ENCODE measurements around the gene SDK2. TPM values are rescaled to one million over a fixed set of nuclear protein-coding genes. Genes with fewer than 3 reads are reported as not detected.

The SDK2 gene
- polyA plus RNA-seq, 1 of the 3 experiments (the other 2 are of a cell fraction) = 0.02 TPM

GRCh38 chr17:73612031-73612472 lies 32.2 kb downstream of the SDK2 start:
- DNase-seq = no peak
- ChIA-PET CTCF (no interaction called here), POLR2A (no interaction called here)
- no peaks in the 10 kb centered on the region for H4K20me1 ChIP-seq (ENCODE audit: insufficient read depth)
- H3K27me3 ChIP-seq (ENCODE audit: insufficient read depth) = no peaks in the 10 kb centered on the region
- no peak for TF ChIP-seq TAF1 (IDR thresholded peaks at IDR 0.05; ENCODE audit: borderline replicate concordance, low read depth, low read length)
- no peak for TF ChIP-seq SMC3 (IDR thresholded peaks at IDR 0.05; ENCODE audit: low read depth, low read length)
- no peak overlapping the region for H3K9ac ChIP-seq
- no peak overlapping the region for H3K4me2 ChIP-seq
- no peaks in the 10 kb centered on the region for H3K9me3 ChIP-seq
- H3K4me1 ChIP-seq (ENCODE audit: control insufficient read depth in 1 of 2, insufficient read depth in 2 of 2, low read depth in 1 of 2, low read length in 1 of 2) = peaks cover 0 to 12% of the 10 kb centered on the region in 2 experiments; a peak in 2 of 4 replicates
- no peaks in the 10 kb centered on the region for H3K36me3 ChIP-seq (replicated peaks in 1 of 2; ENCODE audit: control insufficient read depth in 1 of 2, insufficient read depth in 2 of 2, low read length in 1 of 2)
- 60% methylated on average over 12 of the region's 14 CpGs for WGBS (ENCODE audit: low lambda C conversion rate)
- H3F3A ChIP-seq (replicated peaks; ENCODE audit: insufficient read depth) = no peaks in the 10 kb centered on the region
- no peak overlapping the region for H2AFZ ChIP-seq (ENCODE audit: low read depth)
- H3K79me2 ChIP-seq (ENCODE audit: insufficient read depth) = no peaks in the 10 kb centered on the region
- H3K9me2 ChIP-seq = no peaks in the 10 kb centered on the region
- H3K27ac ChIP-seq (ENCODE audit: low read depth in 2 of 2, low read length in 1 of 2) = no peak overlapping the region
- H3K4me3 ChIP-seq (ENCODE audit: low read depth in 2 of 2, low read length in 1 of 2) = no peak overlapping the region

GRCh38 chr17:73611630-73612029 lies 32.6 kb downstream of the SDK2 start:
- Histone ChIP-seq H3K36me3 (replicated peaks in 1 of 2; ENCODE audit: control insufficient read depth in 1 of 2, insufficient read depth in 2 of 2, low read length in 1 of 2) (no peaks in the 10 kb centered on the region), H3F3A (replicated peaks; ENCODE audit: insufficient read depth) (no peaks in the 10 kb centered on the region), H3K9me2 (no peaks in the 10 kb centered on the region), H4K20me1 (ENCODE audit: insufficient read depth) (no peaks in the 10 kb centered on the region), H3K79me2 (ENCODE audit: insufficient read depth) (no peaks in the 10 kb centered on the region), H3K4me3 (ENCODE audit: low read depth in 2 of 2, low read length in 1 of 2) (no peak overlapping the region), H3K27me3 (ENCODE audit: insufficient read depth) (no peaks in the 10 kb centered on the region), H3K9ac (no peak overlapping the region), H2AFZ (ENCODE audit: low read depth) (no peak overlapping the region), H3K4me1 (ENCODE audit: control insufficient read depth in 1 of 2, insufficient read depth in 2 of 2, low read depth in 1 of 2, low read length in 1 of 2) (peaks cover 0 to 12% of the 10 kb centered on the region in 2 experiments; a peak in 2 of 4 replicates), H3K4me2 (no peak overlapping the region), H3K27ac (ENCODE audit: low read depth in 2 of 2, low read length in 1 of 2) (no peak overlapping the region), H3K9me3 (no peaks in the 10 kb centered on the region)
- ChIA-PET CTCF (no interaction called here), POLR2A (no interaction called here)
- WGBS (ENCODE audit: low lambda C conversion rate) = 52% methylated on average over 7 of the region's 7 CpGs
- no peak for DNase-seq
- TF ChIP-seq FOXJ3 (CRISPR knock-in tag; IDR thresholded peaks at IDR 0.05) = no peak
- no peak for TF ChIP-seq GATA2 (CRISPR knock-in tag; IDR thresholded peaks at IDR 0.05)
- TF ChIP-seq RAD21 (IDR thresholded peaks at IDR 0.05; ENCODE audit: low read length) = no peak
- TF ChIP-seq PBX3 (IDR thresholded peaks at IDR 0.05) = no peak
- TF ChIP-seq SMC3 (IDR thresholded peaks at IDR 0.05; ENCODE audit: low read depth, low read length) = no peak
- no peak for TF ChIP-seq ELF1 (IDR thresholded peaks at IDR 0.05)
- TF ChIP-seq GABPA (IDR thresholded peaks at IDR 0.05; ENCODE audit: low read depth) = no peak
- TF ChIP-seq MAX (IDR thresholded peaks at IDR 0.05; ENCODE audit: low read depth) = no peak
- no peak for TF ChIP-seq REST (IDR thresholded peaks at IDR 0.05; ENCODE audit: low read depth, low read length)
- no peak for TF ChIP-seq TCF12 (IDR thresholded peaks at IDR 0.05)
- no peak for TF ChIP-seq SIN3A (IDR thresholded peaks at IDR 0.05; ENCODE audit: borderline replicate concordance, low read depth, low read length)
- TF ChIP-seq FOXM1 (IDR thresholded peaks at IDR 0.05; ENCODE audit: low read depth) = no peak
- no peak for TF ChIP-seq CTCF (IDR thresholded peaks at IDR 0.05)
- TF ChIP-seq RFX5 (IDR thresholded peaks at IDR 0.05; ENCODE audit: low read length) = no peak
- no peak for TF ChIP-seq EZH2phosphoT487 (IDR thresholded peaks at IDR 0.05; ENCODE audit: borderline replicate concordance, low read depth)
- no peak for TF ChIP-seq RXRA (IDR thresholded peaks at IDR 0.05; ENCODE audit: borderline replicate concordance, low read depth)
- TF ChIP-seq CHD2 (IDR thresholded peaks at IDR 0.05; ENCODE audit: low read length, partially characterized antibody) = no peak
- TF ChIP-seq USF2 (IDR thresholded peaks at IDR 0.05; ENCODE audit: borderline replicate concordance, low read depth, low read length) = no peak
- TF ChIP-seq IRF3 (IDR thresholded peaks at IDR 0.05; ENCODE audit: low read depth, low read length) = no peak
